K562 (cell line): ENCODE data around the gene PPP6R3. TPM values are rescaled to one million over a fixed set of nuclear protein-coding genes. Genes with fewer than 3 reads are reported as not detected.

Experiments
- ATAC-seq: fragments of 200-7000 bp; cut with Tn5 transposase; 3 replicates; pipeline ENCODE4 v1.9.1; 2020; ENCODE audit warnings: moderate library complexity
- BruUV-seq: library from RNA; stranded (reverse); fragments of 400-500 nt; replicated peaks from 2 replicates; lab custom pipeline; 2021; lab: Mats Ljungman, UMichigan
- CTCF ChIA-PET: fragments of 300-600 bp; formaldehyde crosslinking; extraction: SDS; loops from one replicate; lab custom pipeline; 2021; ENCODE audit warnings: low intra/inter-chr PET ratio; lab: Yijun Ruan, JAX
- POLR2A ChIA-PET: fragments of 300-600, 350-650 bp; sonication (Branson Sonifier 250); formaldehyde crosslinking; extraction: SDS; loops from one replicate; lab custom pipeline; 2021; ENCODE audit warnings: antibody characterized with exemption, inconsistent platforms; lab: Yijun Ruan, JAX
- DNase-seq, 4 experiments: peaks; one replicate each; pipeline versions ENCODE4 v3.0.0 to v3.0.0-alpha.2; 2011 to 2018; ENCODE audit warnings: low spot score in 3 of 4, mixed read lengths in 3 of 4; ENCODE audit errors: extremely low read depth in 1 of 4
- FAIRE-seq: peaks from 2 replicates; lab custom pipeline; 2011; peaks lifted over from hg19 to GRCh38; lab: Jason Lieb, UNC
- H2AFZ ChIP-seq: 2 replicates; pipeline ENCODE4 v1.6.0; 2011; ENCODE audit warnings: low read depth, low read length, control low read depth, inconsistent platforms
- H3K27ac ChIP-seq: fragments of 200-600 bp; 3 replicates; pipeline ENCODE4 v1.8.0; 2011; ENCODE audit warnings: low read depth, mild to moderate bottlenecking, control low read depth, inconsistent platforms, low read length, moderate library complexity, mixed read lengths; ENCODE audit errors: extremely low read depth
- H3K27me3 ChIP-seq, 2 experiments: fragments of 300-600 bp in 1 of 2; 2 replicates in 1 of 2; 3 replicates in 1 of 2; pipeline versions ENCODE4 v1.6.0 to v1.8.0; 2011; ENCODE audit warnings: inconsistent platforms in 2 of 2, low read length in 2 of 2, mild to moderate bottlenecking in 1 of 2, mixed read lengths in 1 of 2, moderate library complexity in 1 of 2; ENCODE audit not compliant: control insufficient read depth in 2 of 2, insufficient read depth in 2 of 2
- H3K36me3 ChIP-seq: fragments of 300-600 bp; 3 replicates; pipeline ENCODE4 v1.8.0; 2011; ENCODE audit warnings: mild to moderate bottlenecking, low read length, inconsistent platforms; ENCODE audit not compliant: control insufficient read depth, insufficient read depth
- H3K4me1 ChIP-seq, 2 experiments: fragments of 200-600 bp in 1 of 2; replicated peaks in 1 of 2; 2 replicates in 1 of 2; 3 replicates in 1 of 2; pipeline versions ENCODE4 v1.5.1 to v1.8.0; 2011; ENCODE audit warnings: inconsistent platforms in 2 of 2, low read length in 2 of 2, mild to moderate bottlenecking in 1 of 2, mixed read lengths in 1 of 2, moderate library complexity in 1 of 2; ENCODE audit not compliant: control insufficient read depth in 2 of 2, insufficient read depth in 2 of 2
- H3K4me2 ChIP-seq: 2 replicates; pipeline ENCODE4 v1.6.1; 2011; ENCODE audit warnings: low read length, control low read depth, inconsistent platforms, mixed read lengths; ENCODE audit not compliant: insufficient read depth
- H3K4me3 ChIP-seq: fragments of 200-600 bp; sonication (generic), shearing (Covaris generic); 2 replicates; pipeline ENCODE4 v1.5.1; 2016; ENCODE audit warnings: control low read depth, inconsistent platforms
- H3K79me2 ChIP-seq: fragments of 200-600 bp; 3 replicates; pipeline ENCODE4 v1.8.0; 2011; ENCODE audit warnings: low read length, inconsistent platforms; ENCODE audit not compliant: control insufficient read depth, insufficient read depth
- H3K9ac ChIP-seq, 2 experiments: 2 replicates each; pipeline versions ENCODE4 v1.6.0 to v1.6.1; 2011; ENCODE audit warnings: low read depth in 2 of 2, low read length in 2 of 2, control low read depth in 1 of 2, inconsistent platforms in 1 of 2, mild to moderate bottlenecking in 1 of 2, mixed read lengths in 1 of 2; ENCODE audit not compliant: insufficient read depth in 1 of 2
- H3K9me1 ChIP-seq: one replicate; pipeline ENCODE4 v1.6.0; 2011; ENCODE audit warnings: inconsistent platforms, mild to moderate bottlenecking, low read length, moderate library complexity; ENCODE audit not compliant: control insufficient read depth, insufficient read depth
- H3K9me3 ChIP-seq: replicated peaks from 2 replicates; pipeline ENCODE4 v1.5.1; 2011; ENCODE audit warnings: low read depth, low read length, inconsistent platforms; ENCODE audit not compliant: control insufficient read depth, insufficient read depth
- H4K20me1 ChIP-seq: replicated peaks from 2 replicates; pipeline ENCODE4 v1.6.1; 2011; ENCODE audit warnings: low read length, inconsistent platforms, mixed read lengths; ENCODE audit not compliant: control insufficient read depth, insufficient read depth
- FUS ChIP-seq: fragments of 200-400 bp; formaldehyde crosslinking; optimal IDR thresholded peaks from 2 replicates; pipeline ENCODE3; 2017; ENCODE audit warnings: low read depth, low read length
- HDAC2 ChIP-seq: fragments of 450-650 bp; IDR thresholded peaks from 2 replicates; pipeline ENCODE4 v1.6.1; 2016; ENCODE audit warnings: mild to moderate bottlenecking
- KLF1 ChIP-seq: fragments of 450-650 bp; IDR thresholded peaks from 2 replicates; pipeline ENCODE4 v1.6.1; 2016; ENCODE audit warnings: missing genetic modification characterization, missing compliant biosample characterization
- KLF10 ChIP-seq: fragments of 250-450 bp; sonication (Bioruptor Pico); IDR thresholded peaks from 2 replicates; pipeline ENCODE4 v1.6.1; 2021; ENCODE audit warnings: matching md5 sums
- NFIC ChIP-seq: fragments of 450-650 bp; IDR thresholded peaks from 2 replicates; pipeline ENCODE4 v1.6.1; 2017; ENCODE audit warnings: mild to moderate bottlenecking, inconsistent platforms
- NR2C1 ChIP-seq, 2 experiments: fragments of 450-650 bp; IDR thresholded peaks; 2 replicates each; pipeline ENCODE4 v1.6.1; 2017; ENCODE audit warnings: mild to moderate bottlenecking in 2 of 2, antibody characterized with exemption in 1 of 2, inconsistent platforms in 1 of 2, missing compliant biosample characterization in 1 of 2, missing genetic modification characterization in 1 of 2
- RERE ChIP-seq: sonication (generic); formaldehyde crosslinking; IDR thresholded peaks from 2 replicates; pipeline ENCODE4 v1.8.0; 2023; ENCODE audit warnings: missing genetic modification reagents, mild to moderate bottlenecking, borderline replicate concordance
- TEAD2 ChIP-seq: fragments of 450-650 bp; IDR thresholded peaks from 2 replicates; pipeline ENCODE4 v1.6.1; 2016; ENCODE audit warnings: missing genetic modification characterization, control low read depth, missing compliant biosample characterization
- TFE3 ChIP-seq: fragments of 450-650 bp; formaldehyde crosslinking; IDR thresholded peaks from 2 replicates; pipeline ENCODE4 v1.4.0; 2020; ENCODE audit warnings: mild to moderate bottlenecking, mixed read lengths
- ZNF551 ChIP-seq: fragments of 250-450 bp; sonication (Bioruptor Pico); IDR thresholded peaks from 2 replicates; pipeline ENCODE4 v1.5.0; 2021; ENCODE audit warnings: mild to moderate bottlenecking, moderate library complexity
- WGBS: fragments of 100-300 bp; shearing (Covaris generic); methylation state at CpG from one replicate; pipeline ENCODE4 v1.1.6; 2016; ENCODE audit warnings: low coverage, mixed read lengths; ENCODE audit not compliant: insufficient coverage; ENCODE audit errors: missing lambda C conversion rate; 5-methylcytosine and 5-hydroxymethylcytosine counted together
- in situ Hi-C: fragments of 300-500 bp; cut with MboI; formaldehyde crosslinking; loops from 4 replicates; pipeline ENCODE4 v1.15.0; 2018; ENCODE audit warnings: inconsistent platforms, mixed read lengths
- intact Hi-C: fragments of 100-400 bp; cut with micrococcal nuclease; formaldehyde crosslinking; loops from 2 replicates; pipeline ENCODE4 v1.14.2; 2022
- polyA plus RNA-seq, 8 experiments: library from polyadenylated mRNA; depleted of rRNA in 4 of 8; stranded (reverse) in 5 of 8; unstranded in 3 of 8; fragments of >200 nt; fragmentation: Nextera tagmentation in 2 of 8; fragmentation: Illumina TruSeq in 1 of 8; extraction: Ambion mirVana in 2 of 8; extraction: Trizol in 1 of 8; gene quantifications; 2 replicates each; pipeline versions ENCODE4 v1.2.1 to v1.2.3, GENCODE V29; 2011 to 2014; ENCODE audit warnings: inconsistent platforms in 1 of 8, missing spikeins in 1 of 8
- total RNA-seq, 7 experiments: library from RNA; depleted of rRNA in 6 of 7; stranded (reverse); fragments of >200 nt in 6 of 7; fragmentation: Illumina TruSeq in 2 of 7; extraction: Trizol in 2 of 7; gene quantifications; 2 replicates each; pipeline versions ENCODE4 v1.2.1 to v1.2.3, GENCODE V29; 2011 to 2021; ENCODE audit warnings: low replicate concordance in 1 of 7
- TF ChIP-seq, protein P1 (sequence below): fragments of 450-650 bp; formaldehyde crosslinking; IDR thresholded peaks from 2 replicates; pipeline ENCODE4 v1.4.0; 2022; ENCODE audit warnings: mild to moderate bottlenecking, moderate library complexity
- TF ChIP-seq, protein P2 (sequence below): sonication (generic); formaldehyde crosslinking; IDR thresholded peaks from 2 replicates; pipeline ENCODE4 v1.8.1; 2022; ENCODE audit warnings: missing genetic modification reagents

PPP6R3 gene
- total and polyA plus RNA-seq, 9 of the 15 experiments (the other 6 are each of a cell fraction or from before 2014, with no cell fraction given): 20.3 to 117 (median 80.6) TPM

DNA sequence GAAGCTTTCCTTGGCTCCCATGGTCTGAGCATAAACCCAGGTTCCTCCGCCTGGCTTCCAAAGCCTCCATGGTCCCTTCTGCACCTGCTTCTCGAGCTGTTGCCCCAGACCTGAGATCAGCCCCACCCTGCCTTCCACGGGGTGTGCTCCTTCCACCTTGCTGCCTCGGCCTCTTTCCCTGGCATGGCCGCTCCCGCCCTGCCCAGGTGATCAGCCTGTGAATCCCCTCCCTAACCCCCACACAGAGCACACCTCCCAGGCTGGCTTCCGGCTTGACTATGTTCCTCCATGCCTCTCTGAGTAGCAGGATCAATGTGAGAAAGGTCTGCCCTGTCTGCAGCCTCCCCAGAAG, 2.7 kb upstream of the PPP6R3 start:
- WGBS: 40% methylated on average over 7 of the region's 7 CpGs
- Histone ChIP-seq H3K4me3 (no peak overlapping the region), H3K4me2 (no peak overlapping the region), H3K79me2 (peaks cover 24% of the 10 kb centered on the region), H3K9ac (no peak overlapping the region; a peak in 1 of 4 replicates), H3K9me3 (no peaks in the 10 kb centered on the region), H3K27me3 (no peaks in the 10 kb centered on the region), H3K9me1 (no peaks in the 10 kb centered on the region), H3K36me3 (peaks cover 6% of the 10 kb centered on the region; the same call in 1 of the 3 replicates), H3K27ac (no peak overlapping the region), H2AFZ (no peak overlapping the region), H3K4me1 (peaks cover 6 to 28% of the 10 kb centered on the region in 2 experiments; a peak in 4 of 5 replicates), H4K20me1 (peaks cover 21% of the 10 kb centered on the region)
- POLR2A ChIA-PET: interaction anchor here (0.6 kb wide), 1 partner anchor 18 kb away, joined by 3 read pairs; no protein-coding TSS in a partner anchor
- FAIRE-seq (no peak), ATAC-seq (no peak), DNase-seq (no peak)
- no TSS peak for BruUV-seq
- CTCF ChIA-PET: no interaction called here
- in situ Hi-C loops (no loop called here), intact Hi-C loops (no loop called here)
- TF ChIP-seq FUS: no peak
- TF ChIP-seq HDAC2: no peak
- TF ChIP-seq RERE: no peak
- TF ChIP-seq ZNF551 (CRISPR knock-in tag): no peak
- TF ChIP-seq, protein P1, sequence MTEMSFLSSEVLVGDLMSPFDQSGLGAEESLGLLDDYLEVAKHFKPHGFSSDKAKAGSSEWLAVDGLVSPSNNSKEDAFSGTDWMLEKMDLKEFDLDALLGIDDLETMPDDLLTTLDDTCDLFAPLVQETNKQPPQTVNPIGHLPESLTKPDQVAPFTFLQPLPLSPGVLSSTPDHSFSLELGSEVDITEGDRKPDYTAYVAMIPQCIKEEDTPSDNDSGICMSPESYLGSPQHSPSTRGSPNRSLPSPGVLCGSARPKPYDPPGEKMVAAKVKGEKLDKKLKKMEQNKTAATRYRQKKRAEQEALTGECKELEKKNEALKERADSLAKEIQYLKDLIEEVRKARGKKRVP (CRISPR knock-in tag): no peak
- TF ChIP-seq, protein P2, sequence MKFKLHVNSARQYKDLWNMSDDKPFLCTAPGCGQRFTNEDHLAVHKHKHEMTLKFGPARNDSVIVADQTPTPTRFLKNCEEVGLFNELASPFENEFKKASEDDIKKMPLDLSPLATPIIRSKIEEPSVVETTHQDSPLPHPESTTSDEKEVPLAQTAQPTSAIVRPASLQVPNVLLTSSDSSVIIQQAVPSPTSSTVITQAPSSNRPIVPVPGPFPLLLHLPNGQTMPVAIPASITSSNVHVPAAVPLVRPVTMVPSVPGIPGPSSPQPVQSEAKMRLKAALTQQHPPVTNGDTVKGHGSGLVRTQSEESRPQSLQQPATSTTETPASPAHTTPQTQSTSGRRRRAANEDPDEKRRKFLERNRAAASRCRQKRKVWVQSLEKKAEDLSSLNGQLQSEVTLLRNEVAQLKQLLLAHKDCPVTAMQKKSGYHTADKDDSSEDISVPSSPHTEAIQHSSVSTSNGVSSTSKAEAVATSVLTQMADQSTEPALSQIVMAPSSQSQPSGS (CRISPR knock-in tag): no peak
- TF ChIP-seq TFE3 (CRISPR knock-in tag): no peak
- TF ChIP-seq KLF1 (tag): no peak
- TF ChIP-seq NR2C1 (IDR thresholded peaks at IDR 0.05): no peak
- TF ChIP-seq NR2C1 (tag; IDR thresholded peaks at IDR 0.05): no peak
- no peak for TF ChIP-seq TEAD2 (tag)
- no peak for TF ChIP-seq NFIC
- TF ChIP-seq KLF10 (CRISPR knock-in tag): no peak
